Neural progenitor cell (in vitro differentiated cells): ENCODE measurements around the gene PLAAT4.

Source experiments
- EZH2 ChIP-seq: fragments of 200-600 bp; sonication (generic); IDR thresholded peaks from 2 replicates; pipeline ENCODE4 v1.6.1; 2017; ENCODE audit warnings: antibody characterized with exemption, mild to moderate bottlenecking, moderate library complexity
- EZH2phosphoT487 ChIP-seq: fragments of 200-600 bp; sonication (generic); IDR thresholded peaks from 2 replicates; pipeline ENCODE4 v1.6.1; 2017; ENCODE audit warnings: antibody characterized with exemption
- TF ChIP-seq, protein P1 (sequence below): fragments of 200-600 bp; sonication (generic); IDR thresholded peaks from 2 replicates; pipeline ENCODE4 v1.5.1; 2017; ENCODE audit warnings: antibody characterized with exemption, mild to moderate bottlenecking

DNA sequence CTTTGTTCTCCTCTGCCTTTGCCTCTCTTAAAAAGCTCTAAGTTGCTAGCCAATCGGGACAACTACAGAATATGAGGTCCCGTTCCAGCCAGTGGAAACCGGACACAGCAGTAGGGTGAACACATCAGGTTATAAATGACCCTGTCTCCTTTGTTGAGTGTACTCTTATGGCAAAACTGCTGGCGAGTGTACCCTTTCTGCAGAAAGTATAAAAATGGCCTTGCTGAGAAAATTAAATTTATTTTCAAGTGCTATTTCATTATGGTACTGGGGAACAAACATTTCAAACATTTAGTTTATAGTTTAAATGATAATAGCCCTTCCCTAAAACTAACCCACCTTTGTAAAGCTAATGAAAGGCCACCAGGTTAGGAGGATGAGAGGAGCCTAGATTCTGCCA is 36.7 kb upstream of the PLAAT4 start:
- TF ChIP-seq, protein P1, sequence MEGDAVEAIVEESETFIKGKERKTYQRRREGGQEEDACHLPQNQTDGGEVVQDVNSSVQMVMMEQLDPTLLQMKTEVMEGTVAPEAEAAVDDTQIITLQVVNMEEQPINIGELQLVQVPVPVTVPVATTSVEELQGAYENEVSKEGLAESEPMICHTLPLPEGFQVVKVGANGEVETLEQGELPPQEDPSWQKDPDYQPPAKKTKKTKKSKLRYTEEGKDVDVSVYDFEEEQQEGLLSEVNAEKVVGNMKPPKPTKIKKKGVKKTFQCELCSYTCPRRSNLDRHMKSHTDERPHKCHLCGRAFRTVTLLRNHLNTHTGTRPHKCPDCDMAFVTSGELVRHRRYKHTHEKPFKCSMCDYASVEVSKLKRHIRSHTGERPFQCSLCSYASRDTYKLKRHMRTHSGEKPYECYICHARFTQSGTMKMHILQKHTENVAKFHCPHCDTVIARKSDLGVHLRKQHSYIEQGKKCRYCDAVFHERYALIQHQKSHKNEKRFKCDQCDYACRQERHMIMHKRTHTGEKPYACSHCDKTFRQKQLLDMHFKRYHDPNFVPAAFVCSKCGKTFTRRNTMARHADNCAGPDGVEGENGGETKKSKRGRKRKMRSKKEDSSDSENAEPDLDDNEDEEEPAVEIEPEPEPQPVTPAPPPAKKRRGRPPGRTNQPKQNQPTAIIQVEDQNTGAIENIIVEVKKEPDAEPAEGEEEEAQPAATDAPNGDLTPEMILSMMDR: no peak
- no peak for TF ChIP-seq EZH2
- no peak for TF ChIP-seq EZH2phosphoT487
